Neural cell (in vitro differentiated cells): Measurements from ENCODE around the gene SOBP.

ENCODE experiments used
- EP300 ChIP-seq: fragments of 450-650 bp; conservative IDR thresholded peaks from 2 replicates; pipeline ENCODE4 v1.6.1; 2014; ENCODE audit warnings: antibody characterized with exemption, mild to moderate bottlenecking, moderate library complexity; ENCODE audit not compliant: poor library complexity, severe bottlenecking
- EZH2 ChIP-seq: fragments of 200-600, 300-800 bp; shearing (Covaris generic), sonication (generic); IDR thresholded peaks from 2 replicates; pipeline ENCODE4 v1.6.1; 2014; ENCODE audit warnings: antibody characterized with exemption, low read length, borderline replicate concordance, mild to moderate bottlenecking; ENCODE audit not compliant: insufficient read depth, poor library complexity, severe bottlenecking
- MXI1 ChIP-seq: fragments of 450-650 bp; conservative IDR thresholded peaks from 2 replicates; pipeline ENCODE4 v1.6.1; 2014; ENCODE audit warnings: antibody characterized with exemption, mild to moderate bottlenecking; ENCODE audit not compliant: poor library complexity, severe bottlenecking
- POLR2AphosphoS5 ChIP-seq: IDR thresholded peaks from 2 replicates; pipeline ENCODE4 v1.6.1; 2012
- RAD21 ChIP-seq: fragments of 450-650 bp; conservative IDR thresholded peaks from 2 replicates; pipeline ENCODE4 v1.6.1; 2014; ENCODE audit warnings: antibody characterized with exemption, mild to moderate bottlenecking, moderate library complexity
- REST ChIP-seq: IDR thresholded peaks from 2 replicates; pipeline ENCODE4 v1.6.1; 2012; ENCODE audit warnings: borderline replicate concordance
- SMC3 ChIP-seq: fragments of 450-650 bp; conservative IDR thresholded peaks from 2 replicates; pipeline ENCODE4 v1.6.1; 2014; ENCODE audit warnings: antibody characterized with exemption, mild to moderate bottlenecking, moderate library complexity; ENCODE audit not compliant: poor library complexity
- TAF1 ChIP-seq: IDR thresholded peaks from 2 replicates; pipeline ENCODE4 v1.6.1; 2012; ENCODE audit warnings: low read depth
- TF ChIP-seq, protein P1 (sequence below): fragments of 450-650 bp; IDR thresholded peaks from 2 replicates; pipeline ENCODE4 v1.5.1; 2014; ENCODE audit warnings: antibody characterized with exemption, mild to moderate bottlenecking, moderate library complexity; ENCODE audit not compliant: poor library complexity, severe bottlenecking

DNA sequence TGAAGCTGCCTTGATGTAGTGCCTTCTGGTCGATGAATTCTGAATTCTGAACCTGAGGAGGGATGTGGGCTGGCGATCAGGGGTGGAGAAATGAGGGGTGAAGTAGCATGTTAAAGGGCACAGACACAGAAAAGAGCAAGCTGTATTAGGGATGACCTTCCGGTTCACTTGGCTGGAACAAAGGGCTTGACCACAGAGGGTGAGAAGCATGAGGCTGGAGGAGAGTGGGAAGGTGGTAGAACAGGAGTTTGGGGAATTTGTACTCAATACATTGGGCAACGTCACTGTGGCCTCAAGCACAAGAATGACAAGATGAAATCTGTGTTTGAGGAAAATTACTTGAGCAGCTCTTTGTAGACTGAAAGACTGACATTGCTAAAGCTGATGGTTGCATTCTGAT, 155.8 kb downstream of the SOBP start:
- TF ChIP-seq RAD21 = no peak
- no peak for TF ChIP-seq TAF1
- TF ChIP-seq POLR2AphosphoS5 = no peak
- TF ChIP-seq MXI1 = no peak
- no peak for TF ChIP-seq EZH2
- TF ChIP-seq REST = no peak
- TF ChIP-seq, protein P1, sequence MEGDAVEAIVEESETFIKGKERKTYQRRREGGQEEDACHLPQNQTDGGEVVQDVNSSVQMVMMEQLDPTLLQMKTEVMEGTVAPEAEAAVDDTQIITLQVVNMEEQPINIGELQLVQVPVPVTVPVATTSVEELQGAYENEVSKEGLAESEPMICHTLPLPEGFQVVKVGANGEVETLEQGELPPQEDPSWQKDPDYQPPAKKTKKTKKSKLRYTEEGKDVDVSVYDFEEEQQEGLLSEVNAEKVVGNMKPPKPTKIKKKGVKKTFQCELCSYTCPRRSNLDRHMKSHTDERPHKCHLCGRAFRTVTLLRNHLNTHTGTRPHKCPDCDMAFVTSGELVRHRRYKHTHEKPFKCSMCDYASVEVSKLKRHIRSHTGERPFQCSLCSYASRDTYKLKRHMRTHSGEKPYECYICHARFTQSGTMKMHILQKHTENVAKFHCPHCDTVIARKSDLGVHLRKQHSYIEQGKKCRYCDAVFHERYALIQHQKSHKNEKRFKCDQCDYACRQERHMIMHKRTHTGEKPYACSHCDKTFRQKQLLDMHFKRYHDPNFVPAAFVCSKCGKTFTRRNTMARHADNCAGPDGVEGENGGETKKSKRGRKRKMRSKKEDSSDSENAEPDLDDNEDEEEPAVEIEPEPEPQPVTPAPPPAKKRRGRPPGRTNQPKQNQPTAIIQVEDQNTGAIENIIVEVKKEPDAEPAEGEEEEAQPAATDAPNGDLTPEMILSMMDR = no peak
- peak; percentile 40 for TF ChIP-seq EP300
- TF ChIP-seq SMC3 = no peak
